A673 (cell line): ENCODE results near the gene TP53BP2.

ENCODE experiments used
- CTCF ChIP-seq: fragments of 300-800, 200-600 bp; sonication (generic); conservative IDR thresholded peaks from 2 replicates; pipeline ENCODE4 v1.5.1; 2017; ENCODE audit warnings: low read depth, mild to moderate bottlenecking, antibody characterized with exemption, low read length, moderate library complexity, mixed read lengths
- EZH2 ChIP-seq: fragments of 200-600 bp; sonication (generic); IDR thresholded peaks from 2 replicates; pipeline ENCODE4 v1.6.1; 2017; ENCODE audit warnings: borderline replicate concordance, low read depth, mild to moderate bottlenecking, mixed read lengths, antibody characterized with exemption, low read length; ENCODE audit not compliant: poor library complexity, severe bottlenecking

- TF ChIP-seq CTCF, result no peak
- TF ChIP-seq EZH2, result no peak
These were observed 11.0 kb downstream of the TP53BP2 start for GRCh38 chr1:223834660-223835263.
